HFFc6 (cell line): ENCODE results near the gene CITED2. TPM values are rescaled to one million over a fixed set of nuclear protein-coding genes. Genes with fewer than 3 reads are reported as not detected.

ENCODE experiments used
- DNase-seq: peaks from one replicate; pipeline ENCODE4 v3.0.0-alpha.2; 2018
- H3K27ac Mint-ChIP-seq: 2 replicates; pipeline ENCODE4 v1.8.0; 2020; ENCODE audit warnings: mild to moderate bottlenecking, mixed read lengths
- H3K27me3 Mint-ChIP-seq: 2 replicates; pipeline ENCODE4 v1.8.0; 2021; ENCODE audit warnings: mild to moderate bottlenecking, moderate library complexity, mixed read lengths; ENCODE audit not compliant: insufficient read depth
- H3K36me3 Mint-ChIP-seq: 2 replicates; pipeline ENCODE4 v1.8.0; 2021; ENCODE audit warnings: low read depth, mixed read lengths
- H3K4me1 Mint-ChIP-seq: 2 replicates; pipeline ENCODE4 v1.8.0; 2020; ENCODE audit warnings: low read depth, mixed read lengths
- H3K4me3 Mint-ChIP-seq: 2 replicates; pipeline ENCODE4 v1.8.0; 2020; ENCODE audit warnings: mild to moderate bottlenecking, moderate library complexity, mixed read lengths
- H3K9me3 Mint-ChIP-seq: 2 replicates; pipeline ENCODE4 v1.8.0; 2020; ENCODE audit warnings: mild to moderate bottlenecking, mixed read lengths
- total RNA-seq, 6 experiments: library from RNA; stranded (reverse); fragmentation: NEBNext Ultra II Directional; extraction: Animal tissue kit (Norgen Biotek cat#: 25700); gene quantifications; 2 replicates in 1 of 6; 3 replicates in 5 of 6; pipeline ENCODE4 v1.2.3, GENCODE V29; 2021
- TF ChIP-seq, protein P1 (sequence below): fragments of 200-600 bp; sonication (generic); IDR thresholded peaks from 2 replicates; pipeline ENCODE4 v1.5.0; 2021; ENCODE audit warnings: antibody characterized with exemption, mild to moderate bottlenecking

The CITED2 gene
- total RNA-seq, 6 experiments from 2014 or later: 1,147 to 1,717 (median 1,616) TPM

DNA sequence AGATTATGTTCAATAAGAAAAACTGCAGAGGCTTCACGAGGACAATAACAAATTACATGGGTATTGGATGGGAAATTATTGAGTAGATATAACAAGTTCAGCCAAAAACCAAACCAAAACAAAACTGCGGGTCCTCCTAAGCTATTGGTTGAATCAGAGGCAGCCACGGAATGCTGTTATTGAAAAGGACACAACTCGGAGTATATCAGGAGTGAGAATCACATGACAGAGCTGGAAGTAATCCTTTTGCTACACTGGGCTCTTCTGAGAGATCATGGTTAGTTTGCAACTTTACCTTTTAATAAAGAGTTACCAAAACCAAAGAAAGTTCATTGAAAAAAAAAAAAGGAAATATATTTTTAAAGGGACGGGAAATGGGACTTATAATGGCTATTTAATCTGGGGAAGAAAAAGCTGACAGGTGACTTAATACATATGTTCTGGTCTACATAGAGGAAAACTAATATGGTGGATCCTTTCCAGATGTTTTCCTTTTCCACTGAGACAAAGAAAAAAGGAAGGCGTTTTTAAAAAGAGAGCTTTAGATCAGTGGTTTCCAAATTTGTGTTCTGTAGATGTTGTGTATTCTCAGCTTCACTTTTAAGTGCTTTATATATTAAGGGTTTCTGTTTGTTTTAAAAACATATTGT lies 6.9 kb upstream of the CITED2 start:
- peaks cover 5% of the 10 kb centered on the region; the same call in 1 of the 2 replicates for H3K9me3 Mint-ChIP-seq
- no peak overlapping the region for H3K4me3 Mint-ChIP-seq
- TF ChIP-seq, protein P1, sequence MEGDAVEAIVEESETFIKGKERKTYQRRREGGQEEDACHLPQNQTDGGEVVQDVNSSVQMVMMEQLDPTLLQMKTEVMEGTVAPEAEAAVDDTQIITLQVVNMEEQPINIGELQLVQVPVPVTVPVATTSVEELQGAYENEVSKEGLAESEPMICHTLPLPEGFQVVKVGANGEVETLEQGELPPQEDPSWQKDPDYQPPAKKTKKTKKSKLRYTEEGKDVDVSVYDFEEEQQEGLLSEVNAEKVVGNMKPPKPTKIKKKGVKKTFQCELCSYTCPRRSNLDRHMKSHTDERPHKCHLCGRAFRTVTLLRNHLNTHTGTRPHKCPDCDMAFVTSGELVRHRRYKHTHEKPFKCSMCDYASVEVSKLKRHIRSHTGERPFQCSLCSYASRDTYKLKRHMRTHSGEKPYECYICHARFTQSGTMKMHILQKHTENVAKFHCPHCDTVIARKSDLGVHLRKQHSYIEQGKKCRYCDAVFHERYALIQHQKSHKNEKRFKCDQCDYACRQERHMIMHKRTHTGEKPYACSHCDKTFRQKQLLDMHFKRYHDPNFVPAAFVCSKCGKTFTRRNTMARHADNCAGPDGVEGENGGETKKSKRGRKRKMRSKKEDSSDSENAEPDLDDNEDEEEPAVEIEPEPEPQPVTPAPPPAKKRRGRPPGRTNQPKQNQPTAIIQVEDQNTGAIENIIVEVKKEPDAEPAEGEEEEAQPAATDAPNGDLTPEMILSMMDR: no peak
- H3K36me3 Mint-ChIP-seq: peaks cover 5% of the 10 kb centered on the region
- peaks cover 1% of the 10 kb centered on the region for H3K27me3 Mint-ChIP-seq
- DNase-seq: no peak
- H3K27ac Mint-ChIP-seq: no peak overlapping the region
- peaks cover 63% of the 10 kb centered on the region for H3K4me1 Mint-ChIP-seq

DNA sequence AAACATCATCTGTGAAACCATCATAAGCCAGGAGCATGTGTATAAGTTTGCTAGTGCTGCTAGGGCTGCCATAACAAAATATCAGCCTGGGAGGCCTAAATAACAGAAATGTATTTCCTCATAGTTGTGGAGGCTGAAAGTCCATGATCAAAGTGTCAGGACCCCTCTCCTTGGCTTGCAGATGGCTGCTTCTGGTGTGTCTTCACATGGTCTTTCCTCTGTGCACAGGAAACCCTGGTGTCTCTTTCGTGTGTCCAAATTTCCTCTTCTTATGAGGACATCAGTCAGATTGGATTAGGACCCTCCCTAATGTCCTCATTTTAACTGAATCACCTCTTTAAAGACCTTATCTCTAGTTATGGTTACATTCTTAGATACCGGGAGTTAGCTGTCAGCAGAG lies 6.2 kb upstream of the CITED2 start:
- Mint-ChIP-seq H3K36me3 (peaks cover 5% of the 10 kb centered on the region), H3K27ac (no peak overlapping the region), H3K27me3 (peaks cover 1% of the 10 kb centered on the region), H3K4me1 (peaks cover 69% of the 10 kb centered on the region), H3K9me3 (peaks cover 5% of the 10 kb centered on the region; the same call in 1 of the 2 replicates), H3K4me3 (no peak overlapping the region)
- TF ChIP-seq, protein P1: no peak
- DNase-seq: no peak

DNA sequence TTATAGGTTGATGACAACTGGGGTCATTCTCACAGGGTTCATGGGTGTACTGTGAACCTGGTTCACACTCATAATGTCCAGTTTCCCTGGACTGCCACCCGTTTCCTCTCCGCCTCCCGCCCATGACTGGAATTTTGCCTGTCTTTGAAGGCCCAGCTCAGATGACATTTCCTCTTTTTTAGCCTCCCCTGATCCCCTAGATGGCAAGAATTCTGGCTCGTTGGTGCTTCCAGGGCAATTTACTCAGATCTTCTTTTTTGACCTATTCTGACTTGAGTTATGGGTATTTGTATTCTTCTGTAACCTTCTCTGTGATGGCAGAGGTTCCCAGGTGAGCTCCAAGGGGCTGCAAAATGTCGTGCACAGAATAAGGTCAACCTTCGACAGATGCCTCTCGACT lies 5.7 kb upstream of the CITED2 start:
- peaks cover 69% of the 10 kb centered on the region for H3K4me1 Mint-ChIP-seq
- no peak for DNase-seq
- H3K36me3 Mint-ChIP-seq: peaks cover 5% of the 10 kb centered on the region
- H3K9me3 Mint-ChIP-seq: peaks cover 5% of the 10 kb centered on the region; the same call in 1 of the 2 replicates
- TF ChIP-seq, protein P1: no peak
- H3K4me3 Mint-ChIP-seq: no peak overlapping the region
- H3K27me3 Mint-ChIP-seq: peaks cover 1% of the 10 kb centered on the region
- no peak overlapping the region for H3K27ac Mint-ChIP-seq

DNA sequence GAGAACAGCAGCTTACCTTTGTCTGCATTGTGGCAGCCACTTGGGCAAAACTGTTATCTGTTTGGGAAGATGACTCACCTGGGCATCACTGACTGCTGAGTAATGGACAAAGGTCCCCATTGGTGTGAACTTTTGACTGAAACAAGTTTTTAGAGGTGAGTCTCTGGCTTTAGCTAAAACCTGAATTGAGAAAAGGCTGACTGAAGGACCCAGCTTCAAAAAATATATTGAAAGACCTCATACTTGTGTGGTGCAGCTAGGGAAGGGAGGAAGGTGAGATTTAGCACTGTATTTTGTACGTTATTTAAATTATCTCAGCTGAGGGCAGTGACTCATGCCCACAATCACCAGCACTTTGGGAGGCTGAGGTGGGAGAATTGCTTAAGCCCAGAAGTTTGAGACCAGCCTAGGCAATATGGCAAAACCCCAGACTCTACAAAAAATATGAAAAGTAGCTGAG lies 4.5 kb upstream of the CITED2 start:
- Mint-ChIP-seq H3K4me3 (no peak overlapping the region), H3K9me3 (peaks cover 10% of the 10 kb centered on the region), H3K27me3 (peaks cover 10% of the 10 kb centered on the region), H3K4me1 (peaks cover 67% of the 10 kb centered on the region), H3K27ac (peak overlapping the region; percentile 51), H3K36me3 (peaks cover 11% of the 10 kb centered on the region)
- peak; percentile 40 for DNase-seq
- TF ChIP-seq, protein P1: no peak

DNA sequence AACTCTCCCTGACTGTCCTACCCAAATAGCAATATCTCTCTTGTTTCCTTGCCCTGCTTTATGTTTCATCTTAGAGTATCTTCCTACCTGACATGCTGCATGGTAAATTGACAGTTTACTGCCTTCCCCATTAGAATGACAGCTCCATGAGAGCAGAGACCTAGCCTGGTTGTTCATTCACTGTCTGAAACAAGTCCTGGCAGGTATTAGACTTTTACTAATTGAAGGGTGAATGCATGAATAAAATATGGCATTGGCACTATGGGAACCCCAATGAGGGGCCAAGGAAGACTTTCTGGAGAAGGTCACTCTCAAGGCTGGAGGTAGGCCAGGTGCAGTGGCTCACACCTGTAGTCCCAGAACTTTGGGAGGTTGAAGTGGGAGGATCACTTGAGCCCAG lies 3.8 kb upstream of the CITED2 start:
- peaks cover 60% of the 10 kb centered on the region for H3K4me1 Mint-ChIP-seq
- peaks cover 16% of the 10 kb centered on the region for H3K27me3 Mint-ChIP-seq
- no peak overlapping the region for H3K27ac Mint-ChIP-seq
- H3K36me3 Mint-ChIP-seq: peaks cover 18% of the 10 kb centered on the region
- no peak for DNase-seq
- peaks cover 16% of the 10 kb centered on the region for H3K9me3 Mint-ChIP-seq
- TF ChIP-seq, protein P1: no peak
- H3K4me3 Mint-ChIP-seq: no peak overlapping the region
